ENCODE measurements around the gene PCSK4.
"Not testable (repeated sequence)": the region's sequence is repeated elsewhere in the genome, so short reads cannot be mapped to it uniquely, and the experiment has no call there.

Gene PCSK4

GRCh38 chr19:1490311-1491113, at the start of gene PCSK4:
Gene PCSK4, minus strand, starts transcription at chr19:1490350. Its CDS starts 4 bp downstream, at chr19:1490346.
- DNase-seq: peak; percentile 99

- DNase-seq: not testable (repeated sequence)
Observed at GRCh38 chr19:1539749-1540148, 49.6 kb upstream of the PCSK4 start.

- DNase-seq: no peak
Observed at GRCh38 chr19:1538978-1539377, 48.8 kb upstream of the PCSK4 start.

- not testable (repeated sequence) for DNase-seq
Observed at GRCh38 chr19:1535699-1536098, 45.5 kb upstream of the PCSK4 start.

- DNase-seq: no peak
Observed at GRCh38 chr19:1534972-1535371, 44.8 kb upstream of the PCSK4 start.

- no peak for DNase-seq
Observed at GRCh38 chr19:1533510-1534150, 43.5 kb upstream of the PCSK4 start.

- DNase-seq: no peak
Observed at GRCh38 chr19:1532003-1532402, 41.9 kb upstream of the PCSK4 start.

- DNase-seq: no peak
Observed at GRCh38 chr19:1531587-1531986, 41.4 kb upstream of the PCSK4 start.

- not testable (repeated sequence) for DNase-seq
Observed at GRCh38 chr19:1530856-1531255, 40.7 kb upstream of the PCSK4 start.

GRCh38 chr19:1529430-1529816, 39.3 kb upstream of the PCSK4 start:
- no peak for DNase-seq

GRCh38 chr19:1528596-1529429, 38.7 kb upstream of the PCSK4 start:
- no peak for DNase-seq

GRCh38 chr19:1527650-1528309, 37.6 kb upstream of the PCSK4 start:
- DNase-seq: no peak

GRCh38 chr19:1526979-1527649, 37.0 kb upstream of the PCSK4 start:
- DNase-seq: no peak

GRCh38 chr19:1526066-1526778, 36.1 kb upstream of the PCSK4 start:
- no peak for DNase-seq

- no peak for DNase-seq
Observed at GRCh38 chr19:1525343-1525742, 35.2 kb upstream of the PCSK4 start.

- no peak for DNase-seq
Observed at GRCh38 chr19:1524972-1525325, 34.8 kb upstream of the PCSK4 start.

GRCh38 chr19:1524287-1524971, 34.3 kb upstream of the PCSK4 start:
- DNase-seq: no peak

- DNase-seq: no peak
Observed at GRCh38 chr19:1523412-1524286, 33.5 kb upstream of the PCSK4 start, which contains the start of gene PLK5. Gene PLK5, plus strand, starts transcription at chr19:1524077. Its CDS starts 2,920 bp downstream, at chr19:1526997.

- no peak for DNase-seq
Observed at GRCh38 chr19:1522838-1523237, 32.7 kb upstream of the PCSK4 start.

GRCh38 chr19:1522061-1522460, 31.9 kb upstream of the PCSK4 start:
- DNase-seq: no peak

All from NCI-H187 treated with DMSO at 0.1 percent for 48 hours (cell line).